CD4-positive, alpha-beta T cell (primary cell): ENCODE measurements around the gene GALNT10. TPM values are rescaled to one million over a fixed set of nuclear protein-coding genes. Genes with fewer than 3 reads are reported as not detected.

Experiments used
- ATAC-seq: fragments of 200-7000 bp; cut with Tn5 transposase; one replicate; pipeline ENCODE4 v1.10.0; 2022; ENCODE audit warnings: mild to moderate bottlenecking; ENCODE audit not compliant: poor library complexity
- CTCF ChIA-PET: fragments of 350-600 bp; sonication (Branson Sonifier 250); formaldehyde crosslinking; loops from one replicate; lab custom pipeline; 2021; ENCODE audit warnings: antibody characterized with exemption, inconsistent platforms; lab: Charles Lee
- POLR2A ChIA-PET: fragments of 350-600 bp; sonication (Branson Sonifier 250); formaldehyde crosslinking; loops from one replicate; lab custom pipeline; 2021; ENCODE audit warnings: antibody characterized with exemption, inconsistent platforms; lab: Charles Lee
- DNase-seq, 14 experiments: peaks; one replicate each; pipeline ENCODE4 v3.0.0-alpha.2; 2013 to 2020; ENCODE audit warnings: mixed read lengths in 2 of 14
- H3K27ac ChIP-seq, 2 donors: one replicate each; pipeline versions ENCODE4 v1.5.1 to v1.7.0; 2013; ENCODE audit warnings: low read length in 2 of 2, low read depth in 1 of 2, mild to moderate bottlenecking in 1 of 2
- H3K27me3 ChIP-seq, 2 experiments: 1 replicate in 1 of 2; 2 replicates in 1 of 2; pipeline versions ENCODE4 v1.6.1 to v1.7.0; 2013; ENCODE audit warnings: low read length in 2 of 2, control low read depth in 1 of 2, mild to moderate bottlenecking in 1 of 2, moderate library complexity in 1 of 2; ENCODE audit not compliant: insufficient read depth in 2 of 2, control insufficient read depth in 1 of 2
- H3K36me3 ChIP-seq: one replicate; pipeline ENCODE4 v1.6.1; 2013; ENCODE audit warnings: low read length, control low read depth; ENCODE audit not compliant: insufficient read depth
- H3K4me1 ChIP-seq: one replicate; pipeline ENCODE4 v1.6.1; 2013; ENCODE audit warnings: low read length, control low read depth; ENCODE audit not compliant: insufficient read depth
- H3K4me3 ChIP-seq: one replicate; pipeline ENCODE4 v1.5.1; 2013; ENCODE audit warnings: mild to moderate bottlenecking, low read length, moderate library complexity
- H3K9me3 ChIP-seq, 2 experiments: 1 replicate in 1 of 2; 2 replicates in 1 of 2; pipeline versions ENCODE4 v1.6.1 to v1.7.0; 2013; ENCODE audit warnings: low read length in 2 of 2, mild to moderate bottlenecking in 2 of 2, control low read depth in 1 of 2, moderate library complexity in 1 of 2; ENCODE audit not compliant: control insufficient read depth in 1 of 2, insufficient read depth in 1 of 2
- H3K27ac Mint-ChIP-seq: one replicate; pipeline ENCODE4 v1.8.0; 2020; ENCODE audit warnings: mixed read lengths
- H3K27me3 Mint-ChIP-seq: one replicate; pipeline ENCODE4 v1.8.0; 2021; ENCODE audit warnings: mixed read lengths
- H3K36me3 Mint-ChIP-seq: one replicate; pipeline ENCODE4 v1.8.0; 2021; ENCODE audit warnings: low read depth, mixed read lengths
- H3K4me1 Mint-ChIP-seq: one replicate; pipeline ENCODE4 v1.8.0; 2021; ENCODE audit warnings: low read depth, mixed read lengths
- H3K4me3 Mint-ChIP-seq: one replicate; pipeline ENCODE4 v1.8.0; 2020; ENCODE audit warnings: mild to moderate bottlenecking, mixed read lengths
- H3K9me3 Mint-ChIP-seq: one replicate; pipeline ENCODE4 v1.8.0; 2020; ENCODE audit warnings: mixed read lengths
- intact Hi-C, 2 experiments: fragments of 100-400 bp; cut with DNase I in 1 of 2; cut with micrococcal nuclease in 1 of 2; formaldehyde crosslinking; loops; one replicate each; pipeline versions ENCODE4 v1.15.1 to v1.9.0; 2023 to 2025; cut with DNase I, micrococcal nuclease
- total RNA-seq, 174 experiments: library from RNA in 2 of 174; stranded (reverse) in 2 of 174; gene quantifications; one replicate each; pipeline ENCODE4 v1.2.3 and lab custom pipeline; 2021 to 2026
- TF ChIP-seq, protein P1 (sequence below): fragments of 200-600 bp; IDR thresholded peaks from one replicate; pipeline ENCODE4 v1.8.0; 2022; ENCODE audit warnings: antibody characterized with exemption, mild to moderate bottlenecking

Gene GALNT10
- total RNA-seq, 2 experiments from 2014 or later, result 21.7 to 23.0 TPM

DNA sequence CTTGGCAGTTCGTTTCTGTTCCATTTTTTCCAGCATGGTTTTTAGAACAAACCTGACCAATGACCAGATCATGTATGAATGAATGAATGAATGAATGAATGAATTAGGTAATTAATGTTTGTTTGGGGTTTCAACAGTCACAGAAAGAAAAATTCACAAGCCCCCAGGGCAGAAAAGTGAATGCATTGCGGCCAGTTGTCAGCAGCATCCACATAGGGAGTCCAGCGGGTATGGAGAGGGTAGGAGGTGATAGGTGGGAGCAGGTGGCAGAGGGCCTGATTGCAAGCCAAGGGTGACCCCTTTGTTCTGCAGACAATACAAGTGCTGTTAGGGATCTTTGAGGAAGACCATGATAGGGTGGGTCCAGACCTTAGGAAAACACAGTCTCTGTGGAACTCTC is 205.6 kb downstream of the GALNT10 start:
- intact Hi-C loops, result no loop called here
- H3K4me1 Mint-ChIP-seq, result peaks cover 5% of the 10 kb centered on the region
- no peak for ATAC-seq
- TF ChIP-seq, protein P1, sequence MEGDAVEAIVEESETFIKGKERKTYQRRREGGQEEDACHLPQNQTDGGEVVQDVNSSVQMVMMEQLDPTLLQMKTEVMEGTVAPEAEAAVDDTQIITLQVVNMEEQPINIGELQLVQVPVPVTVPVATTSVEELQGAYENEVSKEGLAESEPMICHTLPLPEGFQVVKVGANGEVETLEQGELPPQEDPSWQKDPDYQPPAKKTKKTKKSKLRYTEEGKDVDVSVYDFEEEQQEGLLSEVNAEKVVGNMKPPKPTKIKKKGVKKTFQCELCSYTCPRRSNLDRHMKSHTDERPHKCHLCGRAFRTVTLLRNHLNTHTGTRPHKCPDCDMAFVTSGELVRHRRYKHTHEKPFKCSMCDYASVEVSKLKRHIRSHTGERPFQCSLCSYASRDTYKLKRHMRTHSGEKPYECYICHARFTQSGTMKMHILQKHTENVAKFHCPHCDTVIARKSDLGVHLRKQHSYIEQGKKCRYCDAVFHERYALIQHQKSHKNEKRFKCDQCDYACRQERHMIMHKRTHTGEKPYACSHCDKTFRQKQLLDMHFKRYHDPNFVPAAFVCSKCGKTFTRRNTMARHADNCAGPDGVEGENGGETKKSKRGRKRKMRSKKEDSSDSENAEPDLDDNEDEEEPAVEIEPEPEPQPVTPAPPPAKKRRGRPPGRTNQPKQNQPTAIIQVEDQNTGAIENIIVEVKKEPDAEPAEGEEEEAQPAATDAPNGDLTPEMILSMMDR, result no peak
- DNase-seq, result no peak
- Histone ChIP-seq H3K9me3 (no peaks in the 10 kb centered on the region), H3K36me3 (peaks cover 3% of the 10 kb centered on the region), H3K27ac (no peak overlapping the region), H3K4me1 (no peaks in the 10 kb centered on the region), H3K27me3 (no peaks in the 10 kb centered on the region), H3K4me3 (no peak overlapping the region)
- H3K27ac Mint-ChIP-seq, result no peak overlapping the region
- peaks cover 34% of the 10 kb centered on the region for H3K36me3 Mint-ChIP-seq
- no peaks in the 10 kb centered on the region for H3K9me3 Mint-ChIP-seq
- ChIA-PET CTCF (no interaction called here), POLR2A (no interaction called here)
- no peak overlapping the region for H3K4me3 Mint-ChIP-seq
- H3K27me3 Mint-ChIP-seq, result no peaks in the 10 kb centered on the region

DNA sequence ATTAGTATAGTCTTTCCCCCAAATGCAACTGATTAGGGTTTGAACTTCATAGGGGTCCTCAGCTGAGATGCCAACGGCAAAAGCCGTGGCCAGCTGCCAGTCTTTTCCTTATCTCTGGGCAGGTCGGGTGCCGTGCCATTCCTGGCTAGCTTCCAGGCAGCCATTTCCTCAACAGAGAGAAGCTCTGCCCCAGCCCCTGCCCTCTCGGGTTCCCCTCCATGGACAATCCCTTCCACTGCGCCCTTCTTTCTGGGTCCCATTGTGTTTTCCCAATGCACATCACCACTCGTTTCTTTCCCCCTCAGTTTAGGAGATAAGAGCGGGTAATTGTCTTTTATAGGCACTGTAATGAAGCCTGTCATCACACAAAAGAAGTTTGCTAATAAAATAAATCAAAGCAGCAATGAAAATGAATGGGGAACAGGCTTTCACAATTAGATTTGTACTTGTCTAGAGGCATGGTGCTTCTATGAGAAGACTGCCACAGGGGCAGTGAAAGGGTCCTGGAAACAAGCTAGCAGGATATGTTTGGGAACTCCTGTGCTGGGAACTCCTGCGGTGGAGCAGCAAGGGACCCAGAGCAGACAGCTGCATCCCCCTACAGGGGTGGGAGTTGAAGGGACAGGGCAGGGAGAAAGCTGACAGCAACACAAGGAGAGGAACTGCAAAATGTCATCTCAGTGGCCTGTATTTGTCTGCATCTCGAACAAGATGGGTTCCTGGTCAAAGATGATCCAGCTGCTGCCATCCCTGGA is 207.3 kb downstream of the GALNT10 start:
- TF ChIP-seq, protein P1, result no peak
- POLR2A ChIA-PET, result no interaction called here
- no peak overlapping the region for H3K27ac Mint-ChIP-seq

DNA sequence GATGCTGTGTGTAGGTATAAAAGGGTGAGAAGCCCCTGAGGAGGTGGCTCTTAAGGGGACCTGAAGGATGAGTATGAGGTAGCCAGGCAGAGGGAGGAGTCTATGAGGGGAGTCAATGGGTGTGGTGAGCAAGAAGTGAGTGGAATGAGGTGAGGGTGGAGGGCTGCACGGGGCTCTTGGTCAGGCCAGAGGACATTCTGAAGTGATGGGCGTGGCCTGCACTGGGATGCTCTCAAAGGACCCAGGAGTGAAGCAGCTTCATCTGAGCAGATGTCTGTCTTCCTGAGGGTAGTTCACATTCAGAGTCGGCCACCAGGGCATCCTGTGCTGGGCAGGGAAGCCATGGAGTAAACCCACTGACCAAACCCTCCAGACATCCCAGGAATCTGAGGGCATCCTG is 210.1 kb downstream of the GALNT10 start:
- Histone ChIP-seq H3K4me3 (no peak overlapping the region), H3K27me3 (no peaks in the 10 kb centered on the region), H3K4me1 (peaks cover 9% of the 10 kb centered on the region), H3K27ac (no peak overlapping the region), H3K9me3 (no peaks in the 10 kb centered on the region), H3K36me3 (no peaks in the 10 kb centered on the region)
- Mint-ChIP-seq H3K27ac (no peak overlapping the region), H3K36me3 (peaks cover 4% of the 10 kb centered on the region), H3K4me1 (peaks cover 14% of the 10 kb centered on the region), H3K9me3 (no peaks in the 10 kb centered on the region), H3K27me3 (no peaks in the 10 kb centered on the region), H3K4me3 (no peak overlapping the region)
- ChIA-PET POLR2A (no interaction called here), CTCF (no interaction called here)
- intact Hi-C loops, result loop anchor here in 1 of 2 experiments (5.0 kb wide), 1 partner anchor 213 kb away; no protein-coding TSS in a partner anchor
- TF ChIP-seq, protein P1, result no peak
- no peak for DNase-seq
- ATAC-seq, result no peak

More for the DNA sequence above, 207.3 kb downstream of the GALNT10 start:
- Mint-ChIP-seq H3K4me3 (no peak overlapping the region), H3K27me3 (no peaks in the 10 kb centered on the region), H3K9me3 (no peaks in the 10 kb centered on the region), H3K36me3 (peaks cover 21% of the 10 kb centered on the region), H3K4me1 (peaks cover 5% of the 10 kb centered on the region)
- no peaks in the 10 kb centered on the region for H3K4me1 ChIP-seq
- DNase-seq (no peak), ATAC-seq (no peak)
- no peaks in the 10 kb centered on the region for H3K9me3 ChIP-seq
- intact Hi-C loops, result no loop called here
- no peak overlapping the region for H3K27ac ChIP-seq
- no peaks in the 10 kb centered on the region for H3K27me3 ChIP-seq
- no peak overlapping the region for H3K4me3 ChIP-seq
- CTCF ChIA-PET, result interaction anchor here (1.1 kb wide), 1 partner anchor 325 kb away, joined by 3 read pairs; no protein-coding TSS in a partner anchor
- peaks cover 3% of the 10 kb centered on the region for H3K36me3 ChIP-seq
